GM15510 (cell line): ENCODE results near the gene PRR5L.

Experiments
- POLR2A ChIP-seq: IDR thresholded peaks from 3 replicates; pipeline ENCODE4 v1.6.1; 2011; ENCODE audit warnings: borderline replicate concordance; ENCODE audit not compliant: insufficient read length; ENCODE audit errors: extremely low read depth

PRR5L gene

GRCh38 chr11:36436064-36436463, 140.0 kb downstream of the PRR5L start:
- TF ChIP-seq POLR2A: no peak

DNA sequence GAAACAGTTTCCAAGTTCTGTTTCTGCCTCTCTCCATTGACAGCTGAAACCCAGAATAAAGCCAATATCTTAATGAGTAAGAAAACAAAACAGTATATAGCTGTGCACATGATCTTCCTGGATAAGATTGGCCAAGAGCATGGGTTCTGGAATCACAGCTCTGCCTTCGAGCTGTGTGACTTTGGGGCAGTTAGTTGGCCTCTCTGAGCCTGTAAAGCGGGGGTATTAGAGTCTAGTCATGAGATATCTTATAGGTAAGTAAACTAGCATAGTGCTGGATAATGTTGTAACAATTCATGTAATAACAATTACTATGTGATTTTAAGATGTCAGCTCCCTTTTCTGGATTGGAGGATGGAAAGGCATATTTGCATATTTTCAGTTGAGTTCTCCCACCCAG, 140.5 kb downstream of the PRR5L start:
- no peak for TF ChIP-seq POLR2A

GRCh38 chr11:36437413-36437812, 141.3 kb downstream of the PRR5L start:
- no peak for TF ChIP-seq POLR2A

DNA sequence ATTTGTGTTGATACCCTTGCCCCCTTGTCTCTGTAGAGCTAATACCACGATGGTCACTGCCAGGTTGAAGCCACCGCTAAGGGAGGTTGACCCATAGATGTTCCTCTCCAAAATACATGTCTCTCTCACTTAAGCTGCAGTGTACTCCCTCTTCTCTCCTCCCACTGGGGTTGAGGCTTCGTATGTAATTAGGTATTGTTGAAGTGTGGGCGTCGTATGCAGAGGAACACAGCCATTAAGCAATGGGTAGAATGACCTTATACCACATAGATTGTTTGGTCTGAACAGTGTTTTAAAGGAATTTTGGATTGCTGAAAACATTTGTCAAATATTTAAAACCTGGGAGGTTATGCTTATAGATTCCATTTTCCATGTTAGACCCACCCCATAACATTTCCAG, 142.0 kb downstream of the PRR5L start:
- TF ChIP-seq POLR2A: no peak

DNA sequence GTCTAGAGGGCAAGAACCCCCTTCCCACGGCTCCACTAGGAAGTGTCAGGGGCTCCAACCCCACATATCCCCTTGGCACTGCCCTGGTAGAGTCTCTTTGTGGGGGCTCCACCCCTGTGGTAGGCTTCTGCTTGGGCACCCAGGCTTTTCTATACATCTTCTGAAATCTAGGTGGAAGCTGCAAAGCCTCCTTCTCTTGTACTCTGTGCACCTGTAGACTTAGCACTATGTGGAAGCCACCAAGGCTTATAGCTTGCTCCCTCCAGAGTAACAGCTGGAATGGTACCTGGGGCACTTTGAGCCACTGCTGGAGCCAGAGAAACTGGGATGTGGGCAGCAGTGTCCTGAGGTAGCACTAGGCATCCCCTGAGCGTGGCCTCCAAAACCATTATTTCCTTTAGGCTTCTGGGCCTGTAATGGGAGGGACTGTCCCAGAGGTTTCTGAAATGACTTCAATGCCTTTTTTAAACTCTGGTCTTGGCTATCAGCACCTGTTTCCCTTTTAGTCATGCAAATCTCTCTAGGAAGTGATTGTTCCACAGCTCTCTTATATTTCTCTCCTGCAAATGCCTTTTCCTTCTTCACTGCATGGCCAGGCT, 145.6 kb downstream of the PRR5L start:
- TF ChIP-seq POLR2A: no peak

DNA sequence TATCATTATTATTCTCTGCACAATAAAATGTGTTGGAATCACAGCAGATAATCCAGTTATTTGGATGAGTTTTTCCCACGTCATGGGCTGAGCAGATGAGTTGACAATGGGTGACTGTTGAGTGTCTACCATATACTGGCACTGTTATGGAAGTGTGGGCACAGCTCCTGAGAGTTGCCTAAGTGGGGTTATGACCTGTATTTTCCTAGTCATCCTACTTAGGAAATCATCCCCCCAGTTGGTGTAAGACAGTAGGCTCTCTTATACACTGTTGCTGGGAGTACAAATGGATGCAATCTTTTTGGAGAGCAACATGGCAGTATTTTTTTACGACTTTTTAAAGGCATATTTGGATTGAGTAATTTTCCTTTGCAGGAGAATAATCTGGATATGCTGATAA, 147.6 kb downstream of the PRR5L start:
- no peak for TF ChIP-seq POLR2A

GRCh38 chr11:36446135-36446534, 150.0 kb downstream of the PRR5L start:
- no peak for TF ChIP-seq POLR2A

DNA sequence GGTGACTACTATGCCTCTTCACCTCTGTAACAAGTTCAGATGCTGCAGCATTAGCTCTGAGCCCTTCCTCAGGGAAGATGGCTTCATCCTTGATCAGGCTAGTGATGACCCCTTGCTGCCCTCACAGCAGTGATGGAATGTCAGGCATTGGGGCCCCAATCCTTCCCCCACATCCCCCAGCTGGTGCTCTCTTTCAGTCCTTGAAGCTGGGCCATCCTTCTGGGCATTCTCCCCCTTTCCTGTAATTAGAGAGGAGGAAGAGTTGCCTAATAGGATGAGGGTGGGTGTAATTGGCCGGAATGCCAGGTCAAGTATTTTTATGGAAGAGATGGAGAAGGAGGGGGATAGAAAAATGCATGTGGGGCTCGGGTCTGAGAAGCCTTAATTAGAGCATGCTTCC, 151.4 kb downstream of the PRR5L start:
- no peak for TF ChIP-seq POLR2A

- TF ChIP-seq POLR2A: no peak
These were observed 151.9 kb downstream of the PRR5L start for GRCh38 chr11:36447947-36448346.

DNA sequence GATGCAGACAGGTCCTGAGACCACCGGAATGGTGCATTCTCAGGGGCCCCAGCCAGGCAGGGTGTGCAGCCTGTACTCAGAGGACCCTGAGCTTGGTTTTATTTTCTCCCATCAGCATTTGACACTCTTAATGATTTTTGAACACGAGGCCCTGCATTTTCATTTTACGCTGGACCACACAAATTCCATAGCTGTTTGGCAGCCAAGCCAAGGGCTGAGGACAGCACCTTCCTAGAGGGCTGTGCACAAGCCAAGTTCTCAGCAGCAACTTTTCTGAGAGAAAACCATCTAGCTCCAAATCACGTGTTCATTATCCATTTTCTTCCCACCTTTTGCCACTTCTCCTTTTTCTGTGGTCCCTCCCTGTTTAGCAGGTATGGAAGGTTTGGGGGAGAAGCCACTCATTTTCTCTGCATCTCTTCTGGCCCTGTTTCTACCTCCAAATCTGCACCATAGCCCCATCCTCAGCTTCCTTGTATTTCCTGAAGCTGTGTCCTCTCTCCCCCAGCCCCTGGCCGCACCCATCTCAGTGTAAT, 153.5 kb downstream of the PRR5L start:
- no peak for TF ChIP-seq POLR2A

DNA sequence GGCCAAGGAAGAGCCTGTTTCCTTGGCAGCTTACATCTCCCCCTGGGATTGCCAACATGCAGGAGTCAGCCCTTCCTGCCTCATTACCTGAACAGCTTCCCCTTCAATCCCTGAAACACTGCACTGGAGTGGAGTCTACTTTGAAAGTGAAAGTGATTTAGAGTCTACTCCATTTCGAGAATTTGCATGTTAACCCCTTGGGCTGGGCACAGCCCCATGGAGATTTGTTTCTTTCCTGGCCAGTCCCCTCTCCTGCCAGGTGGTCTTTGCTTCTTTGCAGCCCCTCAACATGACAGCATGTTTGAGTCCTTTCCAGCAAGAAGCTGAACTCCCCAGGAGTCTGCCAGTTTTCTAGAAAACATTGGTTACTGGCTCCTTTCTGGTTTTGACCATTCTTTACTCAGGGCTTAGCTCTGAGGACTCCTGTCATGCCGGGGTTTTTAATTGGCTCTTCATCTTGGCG, 154.1 kb downstream of the PRR5L start:
- no peak for TF ChIP-seq POLR2A

GRCh38 chr11:36451045-36451444, 155.0 kb downstream of the PRR5L start:
- no peak for TF ChIP-seq POLR2A

DNA sequence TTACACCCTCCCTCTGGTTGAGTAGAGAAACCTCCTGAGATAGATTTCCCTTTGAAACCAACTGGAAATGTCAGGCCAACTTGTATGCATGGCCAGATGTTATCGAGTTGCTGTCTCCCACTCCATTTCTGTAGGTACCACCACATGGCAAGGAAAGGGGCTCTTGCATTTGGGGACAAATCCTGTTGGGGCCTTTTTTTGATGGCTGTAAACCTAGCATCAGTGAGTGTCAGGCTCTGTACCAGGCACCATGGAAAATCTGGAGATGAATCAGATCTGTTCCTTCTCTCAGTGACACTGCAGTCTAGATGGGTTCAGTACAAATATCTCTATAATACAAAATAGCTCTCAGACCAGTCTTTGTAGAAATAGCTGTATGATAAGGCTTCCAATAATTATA, 155.6 kb downstream of the PRR5L start:
- TF ChIP-seq POLR2A: no peak

- no peak for TF ChIP-seq POLR2A
These were observed 156.3 kb downstream of the PRR5L start for GRCh38 chr11:36452236-36452940.

DNA sequence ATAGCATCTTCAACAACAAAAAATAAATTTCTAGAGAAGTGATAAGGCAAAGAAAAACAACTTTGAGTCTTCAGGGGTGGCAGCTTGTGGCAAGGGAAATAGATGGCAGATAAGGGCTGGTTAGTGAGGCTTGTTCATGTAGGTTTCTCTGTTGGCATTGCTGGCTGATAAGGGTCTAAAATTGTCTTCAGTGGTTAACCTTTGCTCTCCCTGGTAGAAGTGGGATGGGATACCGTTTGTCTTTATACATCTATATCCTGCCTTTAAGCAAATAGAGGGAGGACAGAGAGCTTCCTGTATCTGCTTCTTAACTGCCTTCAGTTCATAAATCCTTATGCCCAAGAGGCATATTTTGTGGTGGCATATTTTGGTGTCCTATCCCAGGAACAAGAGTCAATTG, 156.9 kb downstream of the PRR5L start:
- TF ChIP-seq POLR2A: no peak

- TF ChIP-seq POLR2A: no peak
These were observed 157.6 kb downstream of the PRR5L start for GRCh38 chr11:36453678-36454077.
